K562 (cell line): Measurements from ENCODE around the gene LIN28B. TPM values are rescaled to one million over a fixed set of nuclear protein-coding genes. Genes with fewer than 3 reads are reported as not detected.

Experiments used
- CBX5 ChIP-seq: IDR thresholded peaks from 2 replicates; pipeline ENCODE4 v1.6.1; 2014; ENCODE audit warnings: low read depth, borderline replicate concordance
- CLOCK ChIP-seq: fragments of 250-450 bp; sonication (Bioruptor Pico); IDR thresholded peaks from 2 replicates; pipeline ENCODE4 v1.4.0; 2020; ENCODE audit warnings: mild to moderate bottlenecking, moderate library complexity, borderline replicate concordance
- ELF2 ChIP-seq: fragments of 250-450 bp; sonication (Bioruptor Pico); IDR thresholded peaks from 2 replicates; pipeline ENCODE4 v1.5.0; 2021; ENCODE audit warnings: mild to moderate bottlenecking
- GTF3C2 ChIP-seq: IDR thresholded peaks from 3 replicates; pipeline ENCODE4 v1.6.1; 2011; ENCODE audit warnings: borderline replicate concordance, mild to moderate bottlenecking, moderate library complexity; ENCODE audit not compliant: insufficient read length; ENCODE audit errors: extremely low read depth
- HMGN3 ChIP-seq: IDR thresholded peaks from 2 replicates; pipeline ENCODE4 v1.6.1; 2011; ENCODE audit warnings: borderline replicate concordance, low read depth, mild to moderate bottlenecking, mixed read lengths, low read length; ENCODE audit not compliant: insufficient read length; ENCODE audit errors: extremely low read depth
- KLF16 ChIP-seq: IDR thresholded peaks from 2 replicates; pipeline ENCODE4 v1.6.1; 2016; ENCODE audit warnings: antibody characterized with exemption
- L3MBTL2 ChIP-seq: fragments of 450-650 bp; IDR thresholded peaks from 2 replicates; pipeline ENCODE4 v1.6.1; 2016; ENCODE audit warnings: mild to moderate bottlenecking, moderate library complexity
- MCM2 ChIP-seq: fragments of 450-650 bp; IDR thresholded peaks from 2 replicates; pipeline ENCODE4 v1.6.1; 2017; ENCODE audit warnings: low read depth, mild to moderate bottlenecking
- PBX2 ChIP-seq, 2 experiments: IDR thresholded peaks in 1 of 2; conservative IDR thresholded peaks in 1 of 2; 2 replicates each; pipeline ENCODE4 v1.6.1; 2016; ENCODE audit warnings: low read depth in 2 of 2, mild to moderate bottlenecking in 1 of 2, missing compliant biosample characterization in 1 of 2, missing genetic modification characterization in 1 of 2, moderate library complexity in 1 of 2
- PURB ChIP-seq: sonication (generic); formaldehyde crosslinking; IDR thresholded peaks from 2 replicates; pipeline ENCODE4 v1.9.0; 2021; ENCODE audit warnings: low read depth, mild to moderate bottlenecking, missing genetic modification reagents
- RNF2 ChIP-seq: sonication (generic); IDR thresholded peaks from 2 replicates; pipeline ENCODE4 v1.6.1; 2016
- SAP30 ChIP-seq: fragments of 200-600 bp; sonication (generic); IDR thresholded peaks from 2 replicates; pipeline ENCODE4 v1.6.1; 2012; ENCODE audit warnings: borderline replicate concordance, low read depth, mild to moderate bottlenecking, moderate library complexity, low read length, control low read depth, inconsistent platforms; ENCODE audit not compliant: insufficient read depth, poor library complexity, severe bottlenecking
- SNIP1 ChIP-seq: fragments of 450-650 bp; IDR thresholded peaks from 2 replicates; pipeline ENCODE4 v1.7.1; 2017; ENCODE audit warnings: low read depth, mild to moderate bottlenecking
- STAT5B ChIP-seq: fragments of 250-450 bp; sonication (Bioruptor Pico); IDR thresholded peaks from 2 replicates; pipeline ENCODE4 v1.8.0; 2021; ENCODE audit warnings: mild to moderate bottlenecking, inconsistent platforms
- TGIF2 ChIP-seq: sonication (generic); formaldehyde crosslinking; IDR thresholded peaks from 2 replicates; pipeline ENCODE4 v1.8.1; 2022; ENCODE audit warnings: mild to moderate bottlenecking, missing genetic modification reagents, moderate library complexity
- ZBTB43 ChIP-seq: sonication (generic); formaldehyde crosslinking; IDR thresholded peaks from 2 replicates; pipeline ENCODE4 v1.8.0; 2023; ENCODE audit warnings: mild to moderate bottlenecking, missing genetic modification reagents
- ZNF134 ChIP-seq: fragments of 250-450 bp; sonication (Bioruptor Pico); conservative IDR thresholded peaks from 2 replicates; pipeline ENCODE4 v1.4.0; 2020
- polyA plus RNA-seq, 8 experiments: library from polyadenylated mRNA; depleted of rRNA in 4 of 8; stranded (reverse) in 5 of 8; unstranded in 3 of 8; fragments of >200 nt; fragmentation: Nextera tagmentation in 2 of 8; fragmentation: Illumina TruSeq in 1 of 8; extraction: Ambion mirVana in 2 of 8; extraction: Trizol in 1 of 8; gene quantifications; 2 replicates each; pipeline versions ENCODE4 v1.2.1 to v1.2.3, GENCODE V29; 2011 to 2014; ENCODE audit warnings: inconsistent platforms in 1 of 8, missing spikeins in 1 of 8
- total RNA-seq, 7 experiments: library from RNA; depleted of rRNA in 6 of 7; stranded (reverse); fragments of >200 nt in 6 of 7; fragmentation: Illumina TruSeq in 2 of 7; extraction: Trizol in 2 of 7; gene quantifications; 2 replicates each; pipeline versions ENCODE4 v1.2.1 to v1.2.3, GENCODE V29; 2011 to 2021; ENCODE audit warnings: low replicate concordance in 1 of 7

LIN28B gene
- total and polyA plus RNA-seq, 9 of the 15 experiments (the other 6 are each of a cell fraction or from before 2014, with no cell fraction given), result 20.9 to 77.3 (median 42.1) TPM

GRCh38 chr6:104957301-104958177, 632 bp downstream of the LIN28B start (continued):
- no peak for TF ChIP-seq CLOCK (CRISPR knock-in tag)
- no peak for TF ChIP-seq HMGN3
- no peak for TF ChIP-seq TGIF2 (CRISPR knock-in tag)
- TF ChIP-seq MCM2, result no peak
- no peak for TF ChIP-seq SNIP1
- TF ChIP-seq PBX2 (CRISPR knock-in tag; IDR thresholded peaks at IDR 0.05; ENCODE audit: low read depth), result no peak
- TF ChIP-seq PBX2 (tag; conservative IDR thresholded peaks at IDR 0.05; ENCODE audit: low read depth), result peak; percentile 37; the same call in 1 of the 2 replicates
- TF ChIP-seq PURB (CRISPR knock-in tag), result no peak
- TF ChIP-seq CBX5, result no peak
- peak; percentile 27 for TF ChIP-seq SAP30
- TF ChIP-seq KLF16, result 0 out of 2 replicates have a peak, but pooled peaks have one; percentile 15
- no peak for TF ChIP-seq ZBTB43
- 0 out of 2 replicates have a peak, but pooled peaks have one; percentile 6 for TF ChIP-seq L3MBTL2
- no peak for TF ChIP-seq GTF3C2
- no peak for TF ChIP-seq ZNF134 (CRISPR knock-in tag)
- peak; percentile 40; the same call in 1 of the 2 replicates for TF ChIP-seq RNF2
- no peak for TF ChIP-seq ELF2 (CRISPR knock-in tag)
- no peak for TF ChIP-seq STAT5B (CRISPR knock-in tag)
